Stimulated activated CD4-positive, alpha-beta T cell treated with anti-CD3 and anti-CD28 coated beads, TNF-alpha, amount 100 ng/mL, for 4 hours (primary cell): Measurements from ENCODE around the gene OGFR.

Experiments used
- DNase-seq, 3 experiments: peaks; one replicate each; pipeline ENCODE4 v3.0.0-alpha.2; 2020; ENCODE audit warnings: low read depth in 3 of 3

The OGFR gene

DNA sequence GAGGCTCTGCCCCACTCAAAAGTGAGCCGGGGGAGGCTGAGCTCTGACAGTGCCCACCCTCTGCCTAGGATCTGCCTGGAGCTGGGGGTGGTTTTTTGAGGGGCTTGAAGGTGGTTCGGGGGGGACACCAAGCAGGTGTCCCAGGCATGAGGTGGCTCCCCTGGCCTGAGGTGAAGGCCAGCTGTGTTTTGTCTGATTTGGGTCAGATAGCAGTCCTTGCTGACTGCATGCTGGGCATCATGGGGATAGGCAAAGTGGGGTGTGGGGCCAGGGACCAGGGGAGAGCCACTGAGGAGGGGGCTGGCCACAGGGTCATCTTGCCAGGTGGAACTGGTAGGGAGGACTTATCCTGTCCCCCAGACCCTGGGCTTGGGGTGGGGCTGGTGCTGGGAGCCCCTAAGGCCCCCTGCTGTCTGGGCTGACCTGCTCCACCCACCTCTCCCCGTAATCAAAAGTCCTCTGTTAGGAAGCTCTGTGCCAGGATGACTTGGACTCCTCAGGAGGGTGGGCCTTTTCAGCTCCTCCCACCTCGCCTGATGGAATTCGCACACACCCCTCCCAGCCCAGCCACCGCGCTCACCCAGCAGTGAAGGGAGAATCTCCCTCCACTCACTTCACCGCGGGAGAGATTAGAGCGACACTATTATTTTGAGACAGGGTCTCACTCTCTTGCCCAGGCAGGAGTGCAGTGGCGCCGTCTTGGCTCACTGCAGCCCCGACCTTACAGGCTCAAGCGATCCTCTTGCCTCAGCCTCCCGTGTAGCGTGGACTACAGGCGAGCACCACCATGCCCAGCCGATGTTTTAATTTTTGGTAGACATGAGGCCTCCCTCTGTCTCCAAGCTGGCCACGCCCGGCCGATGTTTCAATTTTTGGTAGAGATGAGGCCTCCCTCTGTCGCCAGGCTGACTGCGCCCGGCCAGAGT is 10.7 kb downstream of the OGFR start:
- no peak for DNase-seq

DNA sequence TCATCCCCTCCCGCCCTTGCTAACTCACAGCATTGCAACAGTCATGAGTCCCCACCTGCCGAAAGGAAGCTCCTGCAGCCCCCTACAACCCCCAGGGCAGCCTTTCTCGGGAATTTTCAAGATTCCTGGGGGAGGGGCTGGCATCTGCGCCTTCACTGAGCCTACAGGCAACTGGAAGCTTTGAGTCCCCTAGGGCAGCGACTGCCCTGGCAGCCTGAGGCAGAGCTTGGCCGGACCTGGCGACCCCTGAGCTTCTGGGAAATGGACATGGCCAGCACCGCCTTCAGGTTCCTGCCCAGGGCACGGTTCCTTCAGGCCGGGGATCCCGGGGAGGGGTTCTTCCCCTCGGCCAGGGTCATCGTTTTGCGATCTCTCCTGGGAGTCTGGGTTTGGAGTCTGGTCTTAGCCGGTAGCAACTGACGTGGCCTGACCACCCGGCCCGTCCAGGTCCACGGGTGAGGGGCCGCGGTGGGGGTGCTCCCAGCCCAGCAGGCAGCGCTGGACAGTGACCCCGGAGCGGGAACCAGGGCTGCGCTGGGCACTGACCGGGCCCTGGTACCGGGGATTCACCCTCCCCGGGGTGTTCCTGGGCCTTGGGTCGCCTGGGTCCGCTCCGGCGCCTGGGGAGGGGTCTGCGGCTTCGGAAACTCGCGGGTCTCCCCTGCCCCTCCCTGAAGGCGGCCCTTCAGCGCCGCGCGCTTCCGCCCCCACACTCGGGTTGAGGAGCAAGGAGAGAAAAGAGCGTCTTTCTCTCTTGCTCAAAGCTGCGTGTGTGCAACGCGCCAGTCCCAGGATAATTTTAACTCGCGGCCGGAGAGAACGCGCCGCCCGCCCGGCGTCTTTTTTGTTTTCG is 11.6 kb downstream of the OGFR start:
- DNase-seq = no peak

DNA sequence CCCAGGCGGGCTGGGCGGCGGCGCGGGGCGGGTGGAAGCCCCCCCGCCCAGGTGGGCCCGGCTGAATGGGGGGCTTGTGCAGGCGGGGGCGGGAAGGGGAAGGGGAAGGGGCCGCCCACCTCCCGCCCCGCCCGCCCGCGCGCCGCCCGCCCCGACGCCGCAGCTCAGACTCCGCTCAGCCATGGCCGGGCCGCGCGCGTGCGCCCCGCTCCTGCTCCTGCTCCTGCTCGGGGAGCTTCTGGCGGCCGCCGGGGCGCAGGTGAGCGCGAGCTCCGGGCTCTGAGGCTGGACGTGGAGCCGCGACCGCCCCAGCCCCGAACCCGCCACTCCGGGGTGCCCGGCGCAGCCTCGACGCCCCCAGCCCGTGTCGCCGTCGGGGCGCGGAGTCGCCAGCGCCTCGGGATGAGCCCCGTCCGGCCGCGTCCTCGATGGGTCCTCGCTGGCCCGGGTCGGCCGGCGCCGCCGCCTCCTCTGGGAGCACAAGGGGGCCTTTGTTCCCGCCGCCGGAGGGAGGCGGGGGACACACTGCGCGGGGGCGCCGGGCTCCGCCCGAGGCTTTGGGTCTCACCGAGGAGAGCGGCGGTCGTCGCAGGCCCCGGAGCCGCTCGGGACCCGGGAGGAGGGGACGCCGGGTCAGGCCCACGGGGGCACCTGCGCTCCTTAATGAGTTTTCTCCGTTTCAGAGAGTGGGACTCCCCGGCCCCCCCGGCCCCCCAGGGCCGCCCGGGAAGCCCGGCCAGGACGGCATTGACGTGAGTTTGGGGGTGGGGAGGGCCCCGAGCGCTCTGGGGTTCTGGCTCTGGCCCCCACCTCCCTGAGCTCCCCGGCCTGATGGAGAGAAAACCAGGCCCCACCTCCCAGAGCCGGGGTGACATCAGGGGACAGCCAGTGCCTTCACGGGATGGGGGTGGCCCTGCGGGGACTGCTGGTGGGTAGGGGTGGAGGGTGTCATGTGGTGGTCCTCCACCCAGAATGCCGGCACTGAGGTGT is 12.5 kb downstream of the OGFR start, which contains the start of gene COL9A3:
TSS of gene COL9A3 (plus strand) at position 167 of the 990 bp plus-strand sequence. CDS start at position 182, 15 bp downstream.
- DNase-seq = no peak

DNA sequence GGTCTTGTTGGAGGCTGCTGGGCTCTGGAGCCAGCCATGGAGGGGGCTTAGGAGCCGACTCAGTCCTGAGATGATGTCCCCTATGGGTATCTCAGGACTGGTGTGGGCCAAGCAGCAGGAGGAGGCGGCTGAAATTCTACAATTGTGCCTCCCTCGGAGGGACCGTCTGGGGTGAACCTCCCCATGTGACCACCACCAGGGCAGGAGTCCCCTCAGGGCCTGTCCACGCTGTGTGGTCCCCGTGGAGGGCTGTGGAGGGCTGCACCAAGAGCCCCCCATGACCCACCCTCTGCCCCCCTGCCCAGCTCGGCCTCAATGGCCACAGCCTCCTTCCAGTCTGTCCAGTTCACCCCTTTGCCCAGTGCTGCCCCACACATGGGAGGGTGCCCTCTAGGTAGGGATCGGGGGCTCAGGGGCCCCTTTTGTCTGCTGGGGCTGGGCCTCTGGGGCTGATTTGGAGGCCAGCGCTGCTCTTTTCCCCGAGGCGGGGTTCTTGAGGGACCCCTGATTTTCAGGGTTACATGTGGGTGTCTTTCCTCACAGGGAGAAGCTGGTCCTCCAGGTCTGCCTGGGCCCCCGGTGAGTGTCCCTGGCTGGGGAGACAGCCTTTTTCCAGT is 13.4 kb downstream of the OGFR start:
- DNase-seq = no peak

DNA sequence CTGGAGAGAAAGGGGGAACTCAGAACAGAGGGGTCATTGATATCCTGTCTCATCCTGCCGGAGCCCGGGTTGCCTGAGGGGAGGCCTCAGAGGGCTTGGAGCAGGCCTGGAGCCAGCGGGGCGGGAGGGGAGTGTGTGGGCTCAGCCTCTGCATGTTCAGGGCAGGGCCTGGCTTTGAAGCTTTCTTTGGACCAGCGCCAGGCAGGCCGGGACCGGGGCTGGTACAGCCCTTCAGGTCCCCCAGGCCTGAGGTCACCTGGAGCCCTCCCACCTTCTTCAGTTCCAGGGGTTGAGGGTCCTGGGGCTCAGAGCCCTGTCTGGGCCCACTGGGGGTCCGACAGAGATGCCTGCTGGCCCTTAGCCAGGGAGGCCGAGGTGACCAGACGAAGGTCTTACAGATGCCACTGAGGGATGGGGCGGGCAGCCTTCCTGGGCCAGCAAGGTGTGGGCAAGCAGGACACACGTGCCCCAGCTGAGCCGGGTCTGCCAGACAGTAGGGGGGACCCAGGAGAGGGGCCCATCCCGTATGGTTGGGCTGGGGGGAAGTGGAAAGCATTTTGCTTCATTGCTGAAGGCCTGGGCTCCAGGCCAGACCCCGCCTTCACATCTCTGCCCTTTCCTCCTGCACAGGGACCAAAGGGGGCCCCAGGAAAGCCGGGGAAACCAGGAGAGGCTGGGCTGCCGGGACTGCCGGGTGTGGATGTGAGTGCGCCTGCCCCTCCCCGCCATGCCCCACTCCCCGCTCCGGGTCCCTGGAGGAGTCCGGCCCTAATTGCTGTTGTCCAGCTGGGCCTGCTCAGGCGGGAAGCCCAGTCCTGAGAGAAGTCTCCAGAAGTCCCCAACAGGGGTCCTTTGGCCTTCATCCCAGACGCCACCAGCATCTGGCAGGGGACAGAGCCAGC is 14.2 kb downstream of the OGFR start:
- DNase-seq = no peak

DNA sequence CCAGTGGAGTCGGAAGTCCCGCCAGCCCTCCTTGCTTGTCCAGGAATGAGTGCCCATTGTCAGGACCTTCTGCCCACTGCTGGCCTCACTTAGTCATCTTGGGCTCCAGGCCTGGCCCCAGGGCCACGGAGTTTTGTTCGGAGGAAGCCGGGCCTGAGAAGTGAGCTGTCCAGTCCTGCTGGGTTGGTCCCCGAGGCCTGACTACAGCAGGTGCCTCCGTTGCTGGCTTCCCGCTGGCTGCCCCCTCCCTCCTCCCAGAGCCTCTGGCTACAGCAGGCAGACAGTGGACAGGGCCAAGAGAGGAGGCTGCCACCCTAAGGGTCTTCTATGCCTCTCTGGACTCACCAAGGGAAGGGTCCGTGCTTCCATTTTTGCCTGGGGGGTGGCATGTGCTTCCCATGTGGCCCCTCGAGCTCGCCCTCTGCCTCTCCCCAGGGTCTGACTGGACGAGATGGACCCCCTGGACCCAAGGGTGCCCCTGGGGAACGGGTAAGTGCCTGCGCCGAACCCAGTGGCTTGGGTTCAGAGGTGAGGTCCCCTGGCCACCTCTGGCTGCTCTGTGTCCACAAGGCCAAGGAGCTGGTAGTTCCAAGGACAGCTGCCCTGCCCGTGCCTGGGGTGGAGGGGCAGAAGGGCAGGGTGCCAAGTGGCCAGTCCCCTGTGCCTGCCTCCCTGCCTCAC is 15.0 kb downstream of the OGFR start:
- DNase-seq = no peak

DNA sequence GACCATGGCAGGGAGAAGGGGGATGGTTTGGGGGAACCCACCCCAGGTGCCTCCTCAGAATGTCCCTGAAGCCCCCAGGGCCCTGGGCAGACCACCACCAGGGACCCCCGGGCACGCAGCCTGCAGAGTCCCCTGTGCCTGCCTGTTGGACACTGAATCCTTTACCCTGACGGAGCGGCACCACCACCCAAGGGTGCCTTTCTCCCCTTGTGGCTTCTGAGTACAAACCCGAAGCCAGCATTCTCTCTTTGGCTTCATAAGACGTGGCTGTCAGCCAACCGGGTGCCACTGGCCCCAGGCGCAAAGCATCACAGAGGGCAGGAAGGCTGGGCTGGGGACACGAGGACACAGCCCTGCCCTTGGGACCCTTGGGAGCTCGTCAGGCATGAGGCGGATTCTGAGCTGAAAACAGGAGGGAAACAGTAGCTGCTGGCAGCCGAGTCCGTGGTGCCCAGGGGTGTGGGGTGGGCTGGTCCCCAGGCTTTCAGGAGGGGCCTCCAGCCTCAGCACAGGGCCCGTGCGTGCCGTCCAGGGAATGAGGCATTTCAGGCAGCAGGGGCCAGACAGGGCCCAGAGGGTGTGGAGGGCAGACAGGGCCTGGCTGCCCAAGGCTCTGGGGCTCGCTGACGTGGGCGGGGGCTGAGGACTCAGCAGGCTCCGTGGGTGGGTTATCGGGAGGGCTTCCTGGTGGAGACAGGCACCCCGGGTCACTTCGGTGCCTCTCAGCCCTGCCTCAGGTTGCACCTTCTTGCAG is 15.8 kb downstream of the OGFR start:
- no peak for DNase-seq

DNA sequence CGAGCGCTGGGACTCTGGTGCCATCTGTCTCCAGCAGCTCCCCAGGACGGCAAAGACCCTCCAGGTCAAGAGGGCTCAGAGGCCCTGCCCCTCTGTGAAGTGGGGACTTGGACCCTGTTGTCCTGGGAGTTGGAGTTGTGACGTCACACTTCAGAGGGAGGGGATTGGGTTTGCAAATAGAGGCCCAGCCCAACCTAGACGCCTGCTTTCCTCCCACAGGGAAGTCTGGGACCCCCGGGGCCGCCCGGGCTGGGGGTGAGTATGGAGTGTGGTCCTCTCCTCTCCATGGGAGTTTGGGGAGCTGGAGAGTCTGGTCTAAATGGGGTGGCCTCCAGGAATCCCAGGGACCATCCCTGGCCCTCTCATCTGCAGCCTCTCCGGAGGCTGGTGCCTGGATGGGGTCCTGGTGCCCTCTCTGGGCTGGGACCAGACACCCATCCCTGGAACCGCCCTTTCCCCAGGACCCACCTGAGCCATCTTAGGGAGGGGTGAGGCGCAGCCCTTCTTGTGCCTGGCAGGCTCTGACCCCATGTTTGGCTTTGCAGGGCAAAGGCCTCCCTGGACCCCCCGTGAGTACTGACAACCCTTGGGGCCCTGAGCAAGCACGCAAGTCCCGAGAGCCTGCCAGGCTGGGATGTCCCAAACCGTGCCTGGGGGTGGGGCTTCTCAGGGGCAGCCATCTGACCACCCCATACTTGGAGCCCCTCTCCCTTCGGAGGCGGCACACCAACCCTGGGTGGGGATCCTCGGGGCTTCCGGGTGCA is 16.5 kb downstream of the OGFR start:
- DNase-seq = no peak

DNA sequence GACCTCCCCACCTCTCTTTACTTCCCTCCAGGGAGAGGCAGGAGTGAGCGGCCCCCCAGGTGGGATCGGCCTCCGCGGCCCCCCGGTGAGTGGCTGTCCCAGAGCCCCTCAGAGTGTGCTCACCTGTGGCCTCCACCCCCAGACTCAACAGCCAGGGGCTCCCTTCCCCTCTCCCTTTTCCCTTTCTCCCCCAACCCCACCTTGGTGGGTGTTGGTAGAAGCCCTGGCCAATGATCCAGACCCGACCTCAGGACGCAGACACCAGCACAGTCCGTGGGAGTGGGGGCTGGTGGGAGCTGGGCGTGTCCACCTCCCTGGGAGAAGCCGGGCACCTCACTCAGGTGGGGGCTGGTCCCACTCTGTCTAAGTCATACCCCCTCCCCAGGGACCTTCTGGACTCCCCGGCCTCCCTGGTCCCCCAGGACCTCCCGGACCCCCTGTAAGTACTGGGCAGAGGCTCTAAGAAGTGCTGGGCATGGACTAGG is 17.1 kb downstream of the OGFR start:
- no peak for DNase-seq

DNA sequence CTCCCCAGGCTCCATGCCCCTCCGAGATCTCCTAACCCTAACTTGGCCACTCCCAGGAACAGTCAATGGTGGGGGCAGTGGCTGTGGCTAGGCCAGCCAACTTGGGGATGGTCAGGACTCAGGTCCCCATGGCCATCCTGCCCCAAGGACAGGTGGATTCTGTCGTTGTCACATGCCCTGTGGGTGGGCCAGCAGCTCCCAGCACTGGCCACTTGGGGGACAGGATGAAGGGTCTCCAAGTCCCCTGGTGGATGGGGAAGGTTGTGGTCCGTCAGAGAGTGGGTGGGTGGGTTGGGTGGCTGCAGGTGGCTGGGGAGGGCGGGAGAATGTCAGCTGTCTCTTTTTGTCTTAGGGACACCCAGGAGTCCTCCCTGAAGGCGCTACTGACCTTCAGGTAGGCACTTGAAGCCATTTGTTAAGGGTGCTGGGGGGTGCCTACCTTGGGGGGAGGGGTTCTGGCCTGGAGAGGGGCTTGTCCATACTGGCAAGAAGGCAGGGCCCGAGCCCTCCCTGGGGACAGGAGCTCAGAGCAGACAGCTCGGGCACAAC is 17.7 kb downstream of the OGFR start:
- DNase-seq = no peak

DNA sequence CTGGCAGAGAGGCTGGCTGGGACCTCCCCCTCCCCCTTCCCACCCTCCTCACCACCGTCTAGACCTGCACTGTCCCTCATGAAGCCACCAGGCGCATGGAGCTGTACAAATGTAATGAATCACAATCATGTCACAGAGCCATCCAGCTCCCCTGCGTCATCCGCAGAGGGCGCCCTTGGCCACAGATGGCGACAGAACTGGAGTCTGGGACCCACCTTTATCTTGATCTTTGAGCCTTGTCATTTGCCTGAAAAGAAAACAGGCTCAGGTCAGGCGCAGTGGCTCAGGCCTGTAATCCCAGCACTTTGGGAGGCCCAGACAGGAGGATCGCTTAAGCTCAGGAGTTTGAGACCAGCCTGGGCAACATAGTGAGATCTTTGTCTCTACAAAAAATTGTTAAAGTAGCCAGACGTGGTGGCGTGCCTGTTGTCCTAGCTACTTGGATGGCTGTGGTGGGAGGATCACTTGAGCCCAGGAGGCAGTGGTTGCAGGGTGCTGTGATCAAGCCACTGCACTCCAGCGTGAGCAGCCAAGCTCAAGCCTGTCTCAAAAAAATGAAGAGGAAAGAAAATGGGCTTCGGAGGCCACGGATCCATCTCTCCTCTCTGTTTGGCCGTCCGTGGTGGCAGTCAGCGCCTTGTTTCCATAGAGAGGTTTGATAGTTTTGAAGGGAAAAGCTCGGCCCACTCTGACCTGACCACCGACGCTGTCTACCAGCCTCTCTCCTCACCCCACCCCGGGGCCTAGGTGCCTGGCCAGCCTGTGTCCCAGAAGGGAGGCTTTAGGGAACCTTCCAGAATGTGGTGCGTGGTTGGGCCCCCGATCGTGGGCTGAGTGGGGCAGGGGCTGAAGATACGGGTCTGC is 18.4 kb downstream of the OGFR start:
- DNase-seq = no peak

DNA sequence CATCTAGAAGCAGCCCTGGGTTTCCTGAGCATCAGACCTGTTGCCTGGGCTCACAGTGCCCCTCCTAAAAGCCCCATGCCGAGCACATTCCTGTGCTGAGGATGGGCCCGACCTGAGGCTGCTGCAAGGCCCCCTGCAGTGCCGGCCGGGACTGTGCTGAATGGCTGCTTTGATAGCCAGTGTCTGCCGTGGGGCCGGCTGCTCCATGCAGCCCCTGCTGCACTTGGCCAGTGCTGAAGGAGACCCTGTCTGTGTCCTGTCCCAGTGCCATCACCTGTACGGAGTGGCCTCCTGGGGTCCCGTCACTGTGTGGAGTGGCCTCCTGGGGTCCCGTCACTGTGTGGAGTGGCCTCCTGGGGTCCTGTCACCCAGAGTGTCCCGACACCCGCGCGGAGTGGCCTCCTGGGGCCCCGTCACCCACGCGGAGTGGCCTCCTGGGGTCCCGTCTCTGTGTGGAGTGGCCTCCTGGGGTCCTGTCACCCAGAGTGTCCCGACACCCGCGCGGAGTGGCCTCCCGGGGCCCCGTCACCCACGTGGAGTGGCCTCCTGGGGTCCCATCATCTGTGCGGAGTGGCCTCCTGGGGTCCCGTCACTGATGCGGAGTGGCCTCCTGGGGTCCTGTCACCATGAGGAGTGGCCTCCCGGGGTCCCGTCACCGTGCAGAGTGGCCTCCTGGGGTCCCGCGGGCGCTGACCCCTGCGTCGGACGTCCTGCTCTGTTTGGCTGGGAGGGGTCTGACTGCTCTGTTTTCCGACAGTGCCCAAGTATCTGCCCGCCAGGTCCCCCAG is 19.2 kb downstream of the OGFR start:
- DNase-seq = no peak

DNA sequence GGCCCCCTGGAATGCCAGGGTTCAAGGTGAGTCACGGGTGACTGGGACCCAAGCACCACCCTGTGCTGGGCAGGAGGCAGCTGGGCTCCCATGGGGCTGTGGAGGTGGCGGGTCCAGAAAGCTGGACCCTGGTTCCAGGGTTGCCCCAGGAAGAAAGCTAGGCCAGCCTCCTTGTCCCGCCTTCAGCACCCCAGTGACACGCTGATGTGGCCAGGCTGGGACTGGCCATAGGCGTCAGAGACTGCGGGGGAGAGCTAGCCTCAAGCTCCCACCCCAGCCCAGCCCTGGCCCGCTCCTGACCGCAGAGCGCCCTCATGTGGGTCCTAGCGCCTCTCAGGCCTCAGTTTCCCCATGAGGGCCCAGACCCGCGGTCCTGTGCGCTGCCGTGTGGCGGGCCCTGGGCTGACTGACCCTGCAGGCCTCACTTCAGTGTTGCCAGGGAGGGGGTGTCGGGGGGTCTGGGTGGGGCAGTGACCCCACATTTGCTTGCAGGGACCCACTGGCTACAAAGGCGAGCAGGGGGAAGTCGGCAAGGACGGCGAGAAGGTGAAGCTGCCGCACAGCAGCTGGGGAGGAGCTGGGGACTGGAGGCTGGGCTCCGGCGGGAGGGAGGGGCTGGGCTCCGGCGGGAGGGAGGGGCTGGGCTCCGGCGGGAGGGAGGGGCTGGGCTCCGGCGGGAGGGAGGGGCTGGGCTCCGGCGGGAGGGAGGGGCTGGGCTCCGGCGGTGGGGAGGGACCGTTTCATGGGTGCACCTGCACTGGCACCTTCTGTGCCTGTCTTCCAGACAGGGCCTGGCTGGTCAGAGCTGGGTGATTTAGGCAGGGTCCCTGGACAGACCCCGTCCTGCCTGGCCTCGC is 20.1 kb downstream of the OGFR start:
- peak in 1 of 3 experiments; percentile 32 for DNase-seq

DNA sequence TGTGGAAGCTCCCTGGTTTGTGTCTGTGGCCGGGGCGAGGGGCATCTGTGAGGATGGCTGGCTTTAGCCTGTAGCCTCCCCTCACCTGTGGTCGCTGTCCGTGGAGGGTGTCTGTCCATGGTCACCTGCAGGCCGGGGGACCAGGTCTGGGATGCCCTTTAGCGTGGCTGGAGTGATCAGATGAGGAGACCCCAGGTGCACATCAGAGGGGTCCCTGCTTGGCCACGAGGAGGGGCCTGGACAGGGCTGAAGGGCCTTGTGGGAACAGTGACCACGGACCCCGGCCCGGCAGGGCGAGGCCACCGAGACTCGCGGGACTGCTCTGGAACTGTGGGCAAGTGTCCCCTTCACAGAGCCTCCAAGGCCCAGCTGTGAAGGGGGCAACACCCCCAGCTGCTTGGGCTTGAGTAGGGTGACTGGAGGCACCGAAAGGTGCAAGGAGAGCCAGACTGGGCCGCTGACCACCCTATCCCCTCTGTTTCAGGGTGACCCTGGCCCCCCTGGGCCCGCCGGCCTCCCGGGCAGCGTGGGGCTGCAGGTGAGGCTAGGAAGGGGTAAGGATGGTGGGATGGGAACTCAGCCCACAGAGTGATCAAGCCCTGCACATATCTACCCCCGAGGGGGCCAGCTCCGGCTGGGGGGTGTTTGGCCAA is 20.8 kb downstream of the OGFR start:
- no peak for DNase-seq
